SK-N-SH (cell line): ENCODE data around the gene NCDN. TPM values are rescaled to one million over a fixed set of nuclear protein-coding genes. Genes with fewer than 3 reads are reported as not detected.

Experiments
- CTCF ChIA-PET: fragments of 300-600, 350-600 bp; formaldehyde crosslinking; extraction: SDS; loops from one replicate; lab custom pipeline; 2021; lab: Yijun Ruan, JAX
- POLR2A ChIA-PET: fragments of 350-600 bp; sonication (Branson Sonifier 250); formaldehyde crosslinking; extraction: SDS; loops from one replicate; lab custom pipeline; 2020; ENCODE audit warnings: antibody characterized with exemption, inconsistent platforms; lab: Yijun Ruan, JAX
- DNase-seq: peaks from one replicate; pipeline ENCODE4 v3.0.0; 2012
- H2AFZ ChIP-seq: fragments of 200-600 bp; sonication (generic); 2 replicates; pipeline ENCODE4 v1.8.1; 2016; ENCODE audit warnings: antibody characterized with exemption, mild to moderate bottlenecking, low read depth
- H3F3A ChIP-seq: fragments of 200-600 bp; sonication (generic); replicated peaks from 2 replicates; pipeline ENCODE3; 2016; ENCODE audit warnings: antibody characterized with exemption, mild to moderate bottlenecking; ENCODE audit not compliant: insufficient read depth
- H3K27ac ChIP-seq, 2 experiments: fragments of 200-500 bp in 1 of 2; fragments of 200-600 bp in 1 of 2; sonication (Bioruptor generic) in 1 of 2; sonication (generic), shearing (Covaris generic) in 1 of 2; 2 replicates each; pipeline versions ENCODE4 v1.5.1 to v1.6.1; 2014 to 2016; ENCODE audit warnings: low read depth in 2 of 2, inconsistent platforms in 1 of 2, low read length in 1 of 2, mild to moderate bottlenecking in 1 of 2, mixed read lengths in 1 of 2
- H3K27me3 ChIP-seq: fragments of 200-600 bp; sonication (generic), shearing (Covaris generic); 2 replicates; pipeline ENCODE4 v1.6.1; 2016; ENCODE audit warnings: mixed run types; ENCODE audit not compliant: insufficient read depth
- H3K36me3 ChIP-seq, 2 experiments: fragments of 200-500 bp in 1 of 2; fragments of 200-600 bp in 1 of 2; sonication (Bioruptor generic) in 1 of 2; sonication (generic) in 1 of 2; replicated peaks in 1 of 2; 2 replicates each; pipeline versions ENCODE3 to v1.5.1; 2014 to 2016; ENCODE audit warnings: low read length in 1 of 2, mild to moderate bottlenecking in 1 of 2; ENCODE audit not compliant: insufficient read depth in 2 of 2, control insufficient read depth in 1 of 2
- H3K4me1 ChIP-seq, 2 experiments: fragments of 200-500 bp in 1 of 2; fragments of 200-600 bp in 1 of 2; sonication (Bioruptor generic) in 1 of 2; sonication (generic), shearing (Covaris generic) in 1 of 2; 2 replicates each; pipeline versions ENCODE4 v1.5.1 to v1.6.1; 2014 to 2016; ENCODE audit warnings: low read depth in 1 of 2, low read length in 1 of 2, mixed run types in 1 of 2; ENCODE audit not compliant: insufficient read depth in 2 of 2, control insufficient read depth in 1 of 2
- H3K4me2 ChIP-seq: fragments of 200-600 bp; sonication (generic), shearing (Covaris generic); 2 replicates; pipeline ENCODE4 v1.6.1; 2017; ENCODE audit warnings: mixed run types
- H3K4me3 ChIP-seq, 2 experiments: fragments of 200-500 bp in 1 of 2; fragments of 200-600 bp in 1 of 2; sonication (Bioruptor generic) in 1 of 2; sonication (generic), shearing (Covaris generic) in 1 of 2; 2 replicates each; pipeline versions ENCODE4 v1.5.1 to v1.8.1; 2014 to 2016; ENCODE audit warnings: low read depth in 2 of 2, inconsistent platforms in 1 of 2, low read length in 1 of 2, mild to moderate bottlenecking in 1 of 2, mixed read lengths in 1 of 2, moderate library complexity in 1 of 2
- H3K79me2 ChIP-seq: fragments of 200-600 bp; sonication (generic); 2 replicates; pipeline ENCODE4 v1.8.1; 2017; ENCODE audit warnings: mild to moderate bottlenecking; ENCODE audit not compliant: insufficient read depth
- H3K9ac ChIP-seq: fragments of 200-600 bp; sonication (generic); 2 replicates; pipeline ENCODE4 v1.6.1; 2017; ENCODE audit warnings: mixed run types
- H3K9me2 ChIP-seq: fragments of 200-600 bp; sonication (generic); 2 replicates; pipeline ENCODE4 v1.6.1; 2017; ENCODE audit warnings: mixed run types
- H3K9me3 ChIP-seq: fragments of 200-600 bp; sonication (generic); 2 replicates; pipeline ENCODE4 v1.6.1; 2017; ENCODE audit warnings: mixed run types, mild to moderate bottlenecking, moderate library complexity
- H4K20me1 ChIP-seq: fragments of 200-600 bp; sonication (generic); 2 replicates; pipeline ENCODE4 v1.6.1; 2017; ENCODE audit warnings: mild to moderate bottlenecking, mixed run types; ENCODE audit not compliant: insufficient read depth
- CHD2 ChIP-seq: fragments of 150-350 bp; IDR thresholded peaks from 2 replicates; pipeline ENCODE4 v1.6.1; 2018; ENCODE audit warnings: low read length; ENCODE audit not compliant: partially characterized antibody
- ELF1 ChIP-seq: IDR thresholded peaks from 2 replicates; pipeline ENCODE4 v1.4.0; 2012
- EP300 ChIP-seq, 2 experiments: IDR thresholded peaks; 2 replicates each; pipeline versions ENCODE4 v1.4.0 to v1.6.1; 2012; ENCODE audit warnings: borderline replicate concordance in 1 of 2, low read depth in 1 of 2, low read length in 1 of 2
- EZH2phosphoT487 ChIP-seq: fragments of 200-600 bp; sonication (generic); IDR thresholded peaks from 2 replicates; pipeline ENCODE4 v1.6.1; 2017; ENCODE audit warnings: low read depth, mixed run types, mild to moderate bottlenecking, antibody characterized with exemption, moderate library complexity, borderline replicate concordance
- FOSL2 ChIP-seq: IDR thresholded peaks from 2 replicates; pipeline ENCODE4 v1.4.0; 2012; ENCODE audit warnings: low read depth, mild to moderate bottlenecking, moderate library complexity, borderline replicate concordance
- FOXM1 ChIP-seq: IDR thresholded peaks from 2 replicates; pipeline ENCODE4 v1.4.0; 2012; ENCODE audit warnings: low read depth, mild to moderate bottlenecking
- GATA2 ChIP-seq: sonication (generic); formaldehyde crosslinking; IDR thresholded peaks from 2 replicates; pipeline ENCODE4 v1.5.0; 2020; ENCODE audit warnings: mild to moderate bottlenecking, missing genetic modification reagents
- JUND ChIP-seq: IDR thresholded peaks from 2 replicates; pipeline ENCODE4 v1.4.0; 2012
- NFIC ChIP-seq: IDR thresholded peaks from 2 replicates; pipeline ENCODE4 v1.4.0; 2012; ENCODE audit warnings: borderline replicate concordance
- NRF1 ChIP-seq: IDR thresholded peaks from 2 replicates; pipeline ENCODE4 v1.6.1; 2012; ENCODE audit warnings: low read depth, mild to moderate bottlenecking, low read length
- POLR2AphosphoS5 ChIP-seq: IDR thresholded peaks from 2 replicates; pipeline ENCODE4 v1.6.1; 2012; ENCODE audit warnings: low read depth, low read length
- RAD21 ChIP-seq: IDR thresholded peaks from 2 replicates; pipeline ENCODE4 v1.6.1; 2012; ENCODE audit warnings: mild to moderate bottlenecking, low read length
- RCOR1 ChIP-seq: fragments of 150-350 bp; IDR thresholded peaks from 2 replicates; pipeline ENCODE4 v1.6.1; 2017; ENCODE audit warnings: antibody characterized with exemption, low read length
- RFX5 ChIP-seq: IDR thresholded peaks from 2 replicates; pipeline ENCODE4 v1.6.1; 2012; ENCODE audit warnings: mild to moderate bottlenecking, improper control_type of control experiment, low read length
- RXRA ChIP-seq: IDR thresholded peaks from 2 replicates; pipeline ENCODE4 v1.4.0; 2012; ENCODE audit warnings: low read depth, mild to moderate bottlenecking, borderline replicate concordance
- SMC3 ChIP-seq: IDR thresholded peaks from 2 replicates; pipeline ENCODE4 v1.6.1; 2012; ENCODE audit warnings: low read depth, low read length, improper control_type of control experiment
- TAF1 ChIP-seq: IDR thresholded peaks from 2 replicates; pipeline ENCODE4 v1.6.1; 2012; ENCODE audit warnings: low read depth, mild to moderate bottlenecking, low read length, moderate library complexity, borderline replicate concordance
- TEAD4 ChIP-seq: IDR thresholded peaks from 2 replicates; pipeline ENCODE4 v1.4.0; 2012; ENCODE audit warnings: mild to moderate bottlenecking, borderline replicate concordance; ENCODE audit not compliant: insufficient read depth
- WGBS: methylation state at CpG from one replicate; pipeline ENCODE4 v1.1.6; 2017; ENCODE audit warnings: low lambda C conversion rate; 5-methylcytosine and 5-hydroxymethylcytosine counted together
- polyA plus RNA-seq, 3 experiments: library from polyadenylated mRNA; depleted of rRNA; stranded (reverse); fragments of >200 nt; gene quantifications; 2 replicates each; pipeline ENCODE4 v1.2.3, GENCODE V29; 2012
- TF ChIP-seq, protein P1 (sequence below): IDR thresholded peaks from 2 replicates; pipeline ENCODE4 v1.4.0; 2012; ENCODE audit warnings: low read depth
- TF ChIP-seq, protein P2 (sequence below): IDR thresholded peaks from 2 replicates; pipeline ENCODE4 v1.4.0; 2012; ENCODE audit warnings: low read depth, borderline replicate concordance
- TF ChIP-seq, protein P3 (sequence below): fragments of 200-600 bp; sonication (generic); IDR thresholded peaks from 2 replicates; pipeline ENCODE4 v1.6.1; 2017; ENCODE audit warnings: antibody characterized with exemption, mild to moderate bottlenecking, moderate library complexity
- TF ChIP-seq, protein P4 (sequence below): fragments of 150-350 bp; IDR thresholded peaks from 2 replicates; pipeline ENCODE4 v1.6.1; 2017; ENCODE audit warnings: antibody characterized with exemption, low read length, low read depth, borderline replicate concordance

NCDN gene
- polyA plus RNA-seq, 1 of the 3 experiments (the other 2 are of a cell fraction), result 38.3 TPM

DNA sequence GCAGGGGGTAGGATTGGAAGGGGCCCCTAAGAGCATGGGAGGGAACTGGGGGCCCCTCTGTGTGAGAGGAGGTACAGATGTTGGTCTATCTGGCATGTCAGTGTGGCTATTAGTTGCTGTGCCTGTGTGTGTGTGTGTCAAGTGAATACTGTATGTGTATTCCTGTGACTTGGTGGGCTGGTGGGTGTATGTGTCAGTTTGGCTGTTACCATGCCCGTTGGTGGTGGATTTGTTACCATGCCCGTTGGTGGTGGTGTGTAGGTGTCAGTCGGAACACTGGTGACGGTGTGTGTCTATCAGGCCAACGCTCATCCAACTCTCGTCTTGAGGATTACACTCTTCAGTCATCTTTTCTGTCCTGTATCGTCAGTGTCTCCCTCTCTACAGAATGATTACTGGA lies 38.1 kb downstream of the NCDN start:
- Histone ChIP-seq H3K9me3 (no peaks in the 10 kb centered on the region), H3K4me3 (no peak overlapping the region), H3K9me2 (no peaks in the 10 kb centered on the region), H3K36me3 (peaks cover 6 to 7% of the 10 kb centered on the region in 2 experiments), H2AFZ (no peak overlapping the region), H3F3A (peaks cover 5% of the 10 kb centered on the region), H3K79me2 (no peaks in the 10 kb centered on the region), H3K9ac (no peak overlapping the region), H3K4me1 (peaks cover 0 to 4% of the 10 kb centered on the region in 2 experiments; a peak in 1 of 4 replicates), H3K27me3 (no peaks in the 10 kb centered on the region), H3K27ac (no peak overlapping the region), H3K4me2 (no peak overlapping the region), H4K20me1 (no peaks in the 10 kb centered on the region)
- DNase-seq, result no peak
- WGBS, result 95% methylated on average over 7 of the region's 7 CpGs
- CTCF ChIA-PET, result no interaction called here
- POLR2A ChIA-PET, result no interaction called here
- TF ChIP-seq RCOR1, result no peak
- TF ChIP-seq POLR2AphosphoS5, result no peak
- TF ChIP-seq RAD21, result no peak
- no peak for TF ChIP-seq RFX5
- TF ChIP-seq, protein P1, sequence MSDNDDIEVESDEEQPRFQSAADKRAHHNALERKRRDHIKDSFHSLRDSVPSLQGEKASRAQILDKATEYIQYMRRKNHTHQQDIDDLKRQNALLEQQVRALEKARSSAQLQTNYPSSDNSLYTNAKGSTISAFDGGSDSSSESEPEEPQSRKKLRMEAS, result no peak
- TF ChIP-seq, protein P2, sequence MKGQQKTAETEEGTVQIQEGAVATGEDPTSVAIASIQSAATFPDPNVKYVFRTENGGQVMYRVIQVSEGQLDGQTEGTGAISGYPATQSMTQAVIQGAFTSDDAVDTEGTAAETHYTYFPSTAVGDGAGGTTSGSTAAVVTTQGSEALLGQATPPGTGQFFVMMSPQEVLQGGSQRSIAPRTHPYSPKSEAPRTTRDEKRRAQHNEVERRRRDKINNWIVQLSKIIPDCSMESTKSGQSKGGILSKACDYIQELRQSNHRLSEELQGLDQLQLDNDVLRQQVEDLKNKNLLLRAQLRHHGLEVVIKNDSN, result no peak
- TF ChIP-seq TEAD4, result no peak
- TF ChIP-seq EZH2phosphoT487, result no peak
- no peak for TF ChIP-seq TAF1
- no peak for TF ChIP-seq NFIC
- no peak for TF ChIP-seq FOSL2
- no peak for TF ChIP-seq NRF1
- TF ChIP-seq, protein P3, sequence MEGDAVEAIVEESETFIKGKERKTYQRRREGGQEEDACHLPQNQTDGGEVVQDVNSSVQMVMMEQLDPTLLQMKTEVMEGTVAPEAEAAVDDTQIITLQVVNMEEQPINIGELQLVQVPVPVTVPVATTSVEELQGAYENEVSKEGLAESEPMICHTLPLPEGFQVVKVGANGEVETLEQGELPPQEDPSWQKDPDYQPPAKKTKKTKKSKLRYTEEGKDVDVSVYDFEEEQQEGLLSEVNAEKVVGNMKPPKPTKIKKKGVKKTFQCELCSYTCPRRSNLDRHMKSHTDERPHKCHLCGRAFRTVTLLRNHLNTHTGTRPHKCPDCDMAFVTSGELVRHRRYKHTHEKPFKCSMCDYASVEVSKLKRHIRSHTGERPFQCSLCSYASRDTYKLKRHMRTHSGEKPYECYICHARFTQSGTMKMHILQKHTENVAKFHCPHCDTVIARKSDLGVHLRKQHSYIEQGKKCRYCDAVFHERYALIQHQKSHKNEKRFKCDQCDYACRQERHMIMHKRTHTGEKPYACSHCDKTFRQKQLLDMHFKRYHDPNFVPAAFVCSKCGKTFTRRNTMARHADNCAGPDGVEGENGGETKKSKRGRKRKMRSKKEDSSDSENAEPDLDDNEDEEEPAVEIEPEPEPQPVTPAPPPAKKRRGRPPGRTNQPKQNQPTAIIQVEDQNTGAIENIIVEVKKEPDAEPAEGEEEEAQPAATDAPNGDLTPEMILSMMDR, result no peak
- TF ChIP-seq EP300 (IDR thresholded peaks at IDR 0.05; ENCODE audit: borderline replicate concordance in 1 of 2, low read depth in 1 of 2, low read length in 1 of 2), result no peak
- no peak for TF ChIP-seq CHD2

DNA sequence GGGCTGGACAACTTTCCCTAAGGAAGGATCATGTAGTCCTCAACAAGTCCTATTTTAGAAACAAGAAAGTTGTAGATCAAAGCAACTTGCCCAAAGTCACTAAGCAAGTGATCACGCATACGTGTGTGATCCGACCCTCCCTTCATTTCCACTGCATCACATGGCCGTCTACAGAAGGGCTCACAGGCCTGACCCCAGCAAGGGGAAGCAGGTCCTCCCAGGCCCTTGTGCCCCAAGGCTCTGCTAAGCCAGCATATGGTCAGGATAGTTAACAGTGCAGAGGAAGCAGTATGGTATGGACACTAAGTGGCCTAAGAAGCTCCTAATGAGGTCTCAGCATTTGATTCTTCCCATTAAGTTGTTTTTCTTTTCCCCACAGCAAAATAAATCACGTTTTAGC lies 40.3 kb downstream of the NCDN start:
- POLR2A ChIA-PET, result no interaction called here
- H3F3A ChIP-seq, result peaks cover 5% of the 10 kb centered on the region

More for the DNA sequence above, 40.3 kb downstream of the NCDN start:
- Histone ChIP-seq H3K27me3 (no peaks in the 10 kb centered on the region), H3K4me1 (peaks cover 0 to 4% of the 10 kb centered on the region in 2 experiments; a peak in 1 of 4 replicates), H3K9me2 (no peaks in the 10 kb centered on the region), H3K9ac (no peak overlapping the region), H3K4me2 (no peak overlapping the region), H3K36me3 (peaks cover 24 to 25% of the 10 kb centered on the region in 2 experiments), H3K79me2 (no peaks in the 10 kb centered on the region), H3K9me3 (no peaks in the 10 kb centered on the region), H2AFZ (no peak overlapping the region), H3K4me3 (no peak overlapping the region), H4K20me1 (no peaks in the 10 kb centered on the region), H3K27ac (no peak overlapping the region)
- 96% methylated on average over 5 of the region's 5 CpGs for WGBS
- no peak for DNase-seq
- TF ChIP-seq GATA2 (no peak), SMC3 (no peak), RXRA (no peak), RFX5 (no peak), JUND (no peak), ELF1 (no peak), FOXM1 (no peak)
- TF ChIP-seq, protein P3, result no peak
- TF ChIP-seq, protein P4, sequence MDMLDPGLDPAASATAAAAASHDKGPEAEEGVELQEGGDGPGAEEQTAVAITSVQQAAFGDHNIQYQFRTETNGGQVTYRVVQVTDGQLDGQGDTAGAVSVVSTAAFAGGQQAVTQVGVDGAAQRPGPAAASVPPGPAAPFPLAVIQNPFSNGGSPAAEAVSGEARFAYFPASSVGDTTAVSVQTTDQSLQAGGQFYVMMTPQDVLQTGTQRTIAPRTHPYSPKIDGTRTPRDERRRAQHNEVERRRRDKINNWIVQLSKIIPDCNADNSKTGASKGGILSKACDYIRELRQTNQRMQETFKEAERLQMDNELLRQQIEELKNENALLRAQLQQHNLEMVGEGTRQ, result no peak
- TF ChIP-seq, protein P1, result no peak
- CTCF ChIA-PET, result interaction anchor here (0.6 kb wide), 1 partner anchor 21 kb away, joined by 3 read pairs; no protein-coding TSS in a partner anchor
